ENCODE results near the gene LGALSL.

Gene LGALSL

DNA sequence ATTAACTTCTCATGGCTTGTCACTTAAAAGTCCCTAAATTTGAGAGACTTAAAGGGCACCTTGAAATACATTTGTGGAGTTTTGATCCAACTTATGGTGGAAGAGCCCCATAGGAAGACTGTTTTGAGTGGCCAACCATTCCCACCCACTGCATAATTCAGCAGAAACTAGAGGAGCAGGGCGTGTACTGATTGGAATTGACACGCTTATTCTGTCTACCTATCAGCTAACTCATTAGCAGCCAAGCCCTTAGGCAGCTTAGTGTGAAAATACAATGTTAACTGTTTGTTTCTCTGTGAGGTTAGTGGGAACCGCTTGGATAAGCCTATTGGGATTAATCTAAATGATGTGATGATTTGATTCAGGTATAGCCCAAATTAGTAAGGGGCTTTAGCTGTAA is 6.4 kb downstream of the LGALSL start:
- DNase-seq (ENCODE audit: extremely low spot score): no peak
- CTCF ChIA-PET: interaction anchor here (1.8 kb wide), 1 partner anchor 28 kb away, joined by 11 read pairs; no protein-coding TSS in a partner anchor
- TF ChIP-seq, protein P1, sequence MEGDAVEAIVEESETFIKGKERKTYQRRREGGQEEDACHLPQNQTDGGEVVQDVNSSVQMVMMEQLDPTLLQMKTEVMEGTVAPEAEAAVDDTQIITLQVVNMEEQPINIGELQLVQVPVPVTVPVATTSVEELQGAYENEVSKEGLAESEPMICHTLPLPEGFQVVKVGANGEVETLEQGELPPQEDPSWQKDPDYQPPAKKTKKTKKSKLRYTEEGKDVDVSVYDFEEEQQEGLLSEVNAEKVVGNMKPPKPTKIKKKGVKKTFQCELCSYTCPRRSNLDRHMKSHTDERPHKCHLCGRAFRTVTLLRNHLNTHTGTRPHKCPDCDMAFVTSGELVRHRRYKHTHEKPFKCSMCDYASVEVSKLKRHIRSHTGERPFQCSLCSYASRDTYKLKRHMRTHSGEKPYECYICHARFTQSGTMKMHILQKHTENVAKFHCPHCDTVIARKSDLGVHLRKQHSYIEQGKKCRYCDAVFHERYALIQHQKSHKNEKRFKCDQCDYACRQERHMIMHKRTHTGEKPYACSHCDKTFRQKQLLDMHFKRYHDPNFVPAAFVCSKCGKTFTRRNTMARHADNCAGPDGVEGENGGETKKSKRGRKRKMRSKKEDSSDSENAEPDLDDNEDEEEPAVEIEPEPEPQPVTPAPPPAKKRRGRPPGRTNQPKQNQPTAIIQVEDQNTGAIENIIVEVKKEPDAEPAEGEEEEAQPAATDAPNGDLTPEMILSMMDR (IDR thresholded peaks at IDR 0.05; ENCODE audit: control extremely low read depth, extremely low read depth, low read depth, missing control alignments): no peak
- POLR2A ChIA-PET: no interaction called here

DNA sequence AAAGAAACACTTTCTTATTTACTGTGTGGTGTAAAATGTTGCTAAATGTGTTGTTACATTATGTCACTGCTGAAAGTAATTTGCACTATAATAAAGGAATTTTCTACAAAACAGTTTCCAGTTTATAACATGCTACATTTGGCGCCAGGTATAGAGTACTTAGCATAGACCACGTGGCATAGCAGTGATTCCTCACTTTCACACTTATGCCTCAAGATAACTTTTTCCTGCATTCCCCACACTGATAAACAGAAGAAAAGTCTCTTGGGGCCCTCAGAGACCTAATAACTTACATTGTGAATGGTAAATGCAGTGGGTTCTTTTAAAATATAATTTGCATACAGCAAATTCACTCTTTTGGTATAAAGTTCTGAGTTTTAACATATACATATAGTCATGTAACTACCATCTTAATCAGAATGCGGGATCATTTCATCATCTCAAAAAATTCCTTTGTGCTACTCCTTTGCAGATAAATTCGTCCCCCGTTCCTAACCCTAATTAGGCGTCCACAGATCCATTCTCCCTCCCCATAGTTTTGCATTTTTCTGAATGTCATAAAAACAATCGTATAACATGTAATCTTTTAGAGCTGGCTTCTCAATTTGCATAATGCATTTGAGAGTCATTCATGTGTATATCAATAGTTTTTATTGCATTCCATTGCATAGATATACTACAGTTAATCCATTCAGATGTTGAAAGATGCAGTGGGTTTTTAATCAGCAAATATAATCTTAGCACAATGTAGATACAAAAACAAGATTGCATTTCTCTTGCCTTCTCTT is 7.5 kb downstream of the LGALSL start:
- POLR2A ChIA-PET: no interaction called here
- CTCF ChIA-PET: interaction anchor here (1.0 to 2.0 kb wide), 4 partner anchors 12 to 26 kb away, joined by 4 to 12 read pairs (median 8); no protein-coding TSS in a partner anchor
- DNase-seq (ENCODE audit: extremely low spot score): no peak
- TF ChIP-seq, protein P1 (IDR thresholded peaks at IDR 0.05; ENCODE audit: control extremely low read depth, extremely low read depth, low read depth, missing control alignments): no peak

DNA sequence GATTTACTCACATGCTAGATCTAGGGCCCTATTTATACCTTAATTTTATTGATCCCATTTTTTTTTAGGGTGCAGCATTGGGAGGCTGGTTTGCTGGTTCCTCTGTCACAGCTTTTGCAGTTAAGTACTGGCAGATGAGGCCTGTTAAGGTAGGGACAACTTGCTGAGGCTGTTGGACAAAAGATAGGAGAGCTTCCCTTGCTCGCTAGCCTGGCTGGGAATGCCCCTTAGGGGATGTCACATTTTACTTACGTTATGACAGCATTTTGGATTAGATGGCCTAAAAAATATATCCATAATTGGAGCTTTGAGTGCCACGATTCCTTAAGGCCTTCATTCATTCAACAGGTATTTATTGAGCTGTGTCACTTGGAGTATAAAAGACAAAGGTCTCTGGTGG is 8.2 kb downstream of the LGALSL start:
- TF ChIP-seq, protein P1 (IDR thresholded peaks at IDR 0.05; ENCODE audit: control extremely low read depth, extremely low read depth, low read depth, missing control alignments): no peak
- DNase-seq (ENCODE audit: extremely low spot score): no peak
- ChIA-PET POLR2A (interaction anchor here (0.7 kb wide), 1 partner anchor 169 kb away, joined by 5 read pairs; no protein-coding TSS in a partner anchor), CTCF (interaction anchor here (1.0 to 2.0 kb wide), 5 partner anchors 12 to 131 kb away, joined by 3 to 12 read pairs (median 4); no protein-coding TSS in a partner anchor)

DNA sequence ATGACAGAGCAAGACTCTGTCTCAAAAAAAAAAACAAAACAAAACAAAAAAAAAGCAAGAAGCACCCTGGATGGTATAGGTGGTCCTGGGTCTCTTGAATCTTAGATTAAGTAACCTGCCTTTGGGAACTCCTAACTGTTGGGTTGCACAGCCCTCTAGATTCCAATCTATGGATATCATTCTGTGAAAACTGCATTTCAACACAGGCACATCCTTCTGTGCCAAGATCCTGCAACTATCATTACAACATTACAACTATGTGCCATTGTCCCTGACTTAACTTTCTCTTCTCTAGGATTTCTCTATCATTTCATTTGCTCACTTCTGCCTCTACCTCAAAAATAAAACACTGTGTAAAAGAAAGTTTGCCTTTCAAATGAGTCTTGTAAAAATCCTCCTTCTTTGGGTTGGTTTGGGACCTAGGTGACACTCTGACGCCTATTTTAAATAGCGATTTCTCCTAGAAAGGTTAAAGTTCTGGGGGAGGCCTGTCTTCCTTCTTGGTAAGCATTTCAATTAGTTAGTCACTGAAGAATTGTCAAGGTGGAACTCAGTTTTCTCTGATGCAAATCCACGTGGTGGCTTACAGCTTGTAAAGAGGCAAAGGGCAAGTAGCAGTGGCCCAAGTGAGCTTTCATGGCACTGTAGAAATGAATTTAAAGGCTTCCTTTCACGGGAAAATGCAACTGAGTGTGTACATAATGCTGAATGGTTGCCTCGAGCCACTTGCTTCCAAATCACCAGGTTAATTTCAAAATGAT is 9.2 kb downstream of the LGALSL start:
- DNase-seq (ENCODE audit: extremely low spot score): no peak
- CTCF ChIA-PET: interaction anchor here (0.8 to 2.0 kb wide), 6 partner anchors 11 to 132 kb away, joined by 3 to 12 read pairs (median 4); no protein-coding TSS in a partner anchor
- TF ChIP-seq, protein P1 (IDR thresholded peaks at IDR 0.05; ENCODE audit: control extremely low read depth, extremely low read depth, low read depth, missing control alignments): no peak
- POLR2A ChIA-PET: interaction anchor here (0.7 kb wide), 1 partner anchor 170 kb away, joined by 5 read pairs; no protein-coding TSS in a partner anchor

DNA sequence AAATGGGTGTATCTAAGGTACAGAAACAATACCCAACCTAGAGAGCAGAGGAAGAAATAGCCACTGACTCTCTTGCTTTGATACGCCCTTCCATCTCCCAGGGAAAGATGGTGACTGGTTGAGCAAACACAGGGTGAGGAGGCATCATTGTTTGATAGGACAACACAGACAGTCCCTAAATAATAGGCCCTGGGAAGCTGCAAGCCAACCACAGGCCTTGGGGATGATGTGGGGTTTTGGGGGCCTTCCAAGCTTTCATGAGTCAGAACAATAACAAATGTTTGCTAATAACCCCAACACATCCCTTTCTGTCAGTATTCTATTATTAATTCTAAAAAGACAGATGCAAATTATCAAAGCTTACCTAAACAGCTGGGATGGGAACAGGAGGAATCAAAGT is 9.8 kb downstream of the LGALSL start:
- DNase-seq (ENCODE audit: extremely low spot score): no peak
- ChIA-PET CTCF (interaction anchor here (0.8 to 1.2 kb wide), 2 partner anchors 23 to 33 kb away, joined by 3 read pairs; no protein-coding TSS in a partner anchor), POLR2A (no interaction called here)
- TF ChIP-seq, protein P1 (IDR thresholded peaks at IDR 0.05; ENCODE audit: control extremely low read depth, extremely low read depth, low read depth, missing control alignments): no peak

DNA sequence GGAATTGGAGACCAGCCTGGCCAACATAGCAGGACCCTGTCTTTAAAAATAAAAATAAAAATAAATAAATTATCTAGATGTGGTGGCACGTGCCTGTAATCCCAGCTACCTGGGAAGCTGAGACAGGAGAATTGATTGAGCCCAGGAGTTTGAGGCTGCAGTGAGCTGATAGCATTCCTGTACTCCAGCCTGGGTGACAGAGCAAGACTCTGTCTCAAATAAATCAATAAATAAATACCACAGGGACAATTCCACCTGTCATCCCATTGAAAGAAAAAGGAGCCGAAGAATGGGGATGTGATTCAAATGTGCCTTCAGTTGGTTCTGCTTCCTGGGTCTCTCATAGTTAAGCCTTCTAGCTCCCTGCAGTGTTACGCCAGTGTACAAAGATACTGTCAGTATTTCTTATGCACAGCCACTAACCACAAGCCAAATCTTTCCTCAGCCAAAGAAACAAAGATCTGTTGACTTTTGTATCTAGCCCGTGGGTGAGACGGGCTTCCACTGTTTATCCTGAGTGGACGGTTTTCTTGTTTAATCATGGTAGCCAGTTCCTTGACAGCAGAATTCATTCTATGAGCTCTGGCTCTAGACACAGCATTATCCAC is 12.6 kb downstream of the LGALSL start:
- ChIA-PET POLR2A (no interaction called here), CTCF (interaction anchor here (1.4 to 2.4 kb wide), 3 partner anchors 14 to 218 kb away, joined by 3 to 13 read pairs (median 8); no protein-coding TSS in a partner anchor)
- no peak for DNase-seq (ENCODE audit: extremely low spot score)
- TF ChIP-seq, protein P1 (IDR thresholded peaks at IDR 0.05; ENCODE audit: control extremely low read depth, extremely low read depth, low read depth, missing control alignments): no peak
